Measurements from ENCODE around the gene NFATC2. TPM values are rescaled to one million over a fixed set of nuclear protein-coding genes. Genes with fewer than 3 reads are reported as not detected.

NFATC2 gene
- total and polyA plus RNA-seq, 2 of the 8 experiments (the other 6 are each of a cell fraction or from before 2014, with no cell fraction given) = 0.27 to 0.91 TPM

DNA sequence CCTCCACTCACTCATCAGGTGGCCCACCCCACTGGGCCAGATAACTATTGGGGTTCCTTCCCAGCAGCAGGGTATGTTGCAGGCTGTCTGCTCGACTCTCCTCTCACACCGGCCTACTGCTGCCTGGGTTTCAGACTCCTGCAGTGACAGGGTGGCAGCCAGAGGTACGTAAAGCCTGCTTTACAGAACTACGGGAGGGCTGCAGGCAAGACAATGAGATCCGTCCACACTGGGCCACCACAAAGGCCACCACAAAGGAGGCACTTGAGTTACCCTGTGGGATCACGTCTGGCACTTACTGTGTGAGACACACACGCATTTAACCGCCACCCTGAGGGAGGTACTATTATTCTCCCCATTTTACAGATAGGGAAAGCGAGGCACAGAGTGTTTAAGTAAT lies 78.5 kb downstream of the NFATC2 start:
- TF ChIP-seq BRCA1 (IDR thresholded peaks at IDR 0.05; ENCODE audit: low read depth, low read length) (no peak), ZNF274 (IDR thresholded peaks at IDR 0.05; ENCODE audit: borderline replicate concordance, extremely low read depth, low read length) (no peak), ASH2L (IDR thresholded peaks at IDR 0.05; ENCODE audit: low read length) (no peak)
- TF ChIP-seq, protein P1, sequence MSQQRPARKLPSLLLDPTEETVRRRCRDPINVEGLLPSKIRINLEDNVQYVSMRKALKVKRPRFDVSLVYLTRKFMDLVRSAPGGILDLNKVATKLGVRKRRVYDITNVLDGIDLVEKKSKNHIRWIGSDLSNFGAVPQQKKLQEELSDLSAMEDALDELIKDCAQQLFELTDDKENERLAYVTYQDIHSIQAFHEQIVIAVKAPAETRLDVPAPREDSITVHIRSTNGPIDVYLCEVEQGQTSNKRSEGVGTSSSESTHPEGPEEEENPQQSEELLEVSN (IDR thresholded peaks at IDR 0.05) = no peak
- no peaks in the 10 kb centered on the region for H4K20me1 ChIP-seq (replicated peaks in 1 of 2; ENCODE audit: control insufficient read depth in 1 of 2, insufficient read depth in 2 of 2, low read length in 2 of 2)
- H3K14ac ChIP-seq (ENCODE audit: insufficient read length) = no peak overlapping the region
- H3K4ac ChIP-seq (replicated peaks; ENCODE audit: insufficient read length, low read depth, low read length) = no peak overlapping the region
- no peak overlapping the region for H2AK5ac ChIP-seq (ENCODE audit: low read depth, low read length)
- H2BK12ac ChIP-seq (ENCODE audit: low read depth, low read length) = no peak overlapping the region
- 79% methylated on average over 9 of the region's 9 CpGs; no CpG with 5 or more reads in 1 of the 2 experiments for WGBS, 2 experiments (ENCODE audit: extremely low coverage in 1 of 2, insufficient coverage in 1 of 2, insufficient read length in 1 of 2, insufficient replicate concordance in 2 of 2, low coverage in 1 of 2, low lambda C conversion rate in 2 of 2, missing lambda C conversion rate in 1 of 2)
- H3K4me1 ChIP-seq (replicated peaks in 1 of 4; ENCODE audit: control insufficient read depth in 3 of 4, insufficient read depth in 4 of 4, low read length in 3 of 4) = no peaks in the 10 kb centered on the region
- H3K4me3 ChIP-seq (ENCODE audit: extremely low read depth in 1 of 4, insufficient read depth in 2 of 4, low read depth in 3 of 4, low read length in 4 of 4) = no peak overlapping the region
- no peak overlapping the region for H2BK15ac ChIP-seq (ENCODE audit: low read length)
- no peak overlapping the region for H3K18ac ChIP-seq (ENCODE audit: extremely low read depth, low read length)
- no peaks in the 10 kb centered on the region for H3K79me2 ChIP-seq (ENCODE audit: control insufficient read depth in 1 of 2, insufficient read depth in 2 of 2, low read length in 2 of 2)
- H2BK20ac ChIP-seq (ENCODE audit: low read length) = no peak overlapping the region
- FAIRE-seq = no peak
- CTCF ChIA-PET (ENCODE audit: partially characterized antibody) = interaction anchor here (1.2 to 1.4 kb wide), 2 partner anchors 98 to 471 kb away, joined by 3 to 4 read pairs; no protein-coding TSS in a partner anchor
- H3K27me3 ChIP-seq (replicated peaks in 1 of 4; ENCODE audit: control insufficient read depth in 3 of 4, extremely low read depth in 1 of 4, insufficient read depth in 3 of 4, low read length in 3 of 4) = no peaks in the 10 kb centered on the region
- H3K79me1 ChIP-seq (ENCODE audit: low read depth, low read length) = no peaks in the 10 kb centered on the region
- no peak overlapping the region for H4K91ac ChIP-seq (replicated peaks; ENCODE audit: insufficient read length, low read length)
- POLR2A ChIA-PET (ENCODE audit: partially characterized antibody) = no interaction called here
- no peak overlapping the region for H3K56ac ChIP-seq (replicated peaks; ENCODE audit: insufficient read length, low read depth, low read length)
- H3K4me2 ChIP-seq (ENCODE audit: insufficient read depth in 1 of 2, low read depth in 2 of 2, low read length in 2 of 2) = no peak overlapping the region
- no peak overlapping the region for H3K27ac ChIP-seq (ENCODE audit: low read depth, low read length)
- no peak overlapping the region for H4K8ac ChIP-seq (ENCODE audit: extremely low read depth, insufficient read depth, low read length)
- no peak overlapping the region for H4K5ac ChIP-seq (ENCODE audit: insufficient read length, low read depth, low read length)
- H2BK5ac ChIP-seq (ENCODE audit: low read depth, low read length) = no peak overlapping the region; the same call in 1 of the 2 replicates
- H3K9me3 ChIP-seq (ENCODE audit: insufficient read depth in 2 of 2, low read depth in 1 of 2, low read length in 1 of 2) = no peaks in the 10 kb centered on the region
- DNase-seq (ENCODE audit: low read depth in 1 of 2, low spot score in 2 of 2) = no peak
- H2BK120ac ChIP-seq (replicated peaks; ENCODE audit: low read depth, low read length) = no peak overlapping the region
- no peaks in the 10 kb centered on the region for H3K23me2 ChIP-seq (ENCODE audit: low read depth, low read length)
- no peak overlapping the region for H2AFZ ChIP-seq (ENCODE audit: low read length)
- no peak overlapping the region for H3K9ac ChIP-seq (replicated peaks in 1 of 4; ENCODE audit: extremely low read depth in 1 of 4, low read depth in 3 of 4, low read length in 3 of 4)
- H3K23ac ChIP-seq (ENCODE audit: insufficient read length) = no peak overlapping the region
- no peaks in the 10 kb centered on the region for H3K36me3 ChIP-seq (ENCODE audit: control insufficient read depth in 2 of 4, insufficient read depth in 4 of 4, low read length in 3 of 4)
